Panc1 (cell line): ENCODE data around the gene SKIC8. TPM values are rescaled to one million over a fixed set of nuclear protein-coding genes. Genes with fewer than 3 reads are reported as not detected.

Source experiments
- ATAC-seq: fragments of 200-7000 bp; cut with Tn5 transposase; 2 replicates; pipeline ENCODE4 v1.9.1; 2020; ENCODE audit warnings: mild to moderate bottlenecking, moderate library complexity
- BruUV-seq: library from RNA; stranded (reverse); fragments of 400-500 nt; replicated peaks from 2 replicates; lab custom pipeline; 2021; lab: Mats Ljungman, UMichigan
- CTCF ChIA-PET: fragments of 300-600 bp; sonication (Branson Sonifier 250); formaldehyde crosslinking; loops from one replicate; lab custom pipeline; 2022; ENCODE audit warnings: antibody characterized with exemption; lab: Charles Lee
- POLR2A ChIA-PET: fragments of 300-600 bp; sonication (Branson Sonifier 250); formaldehyde crosslinking; loops from one replicate; lab custom pipeline; 2022; ENCODE audit warnings: antibody characterized with exemption; lab: Charles Lee
- DNase-seq: peaks from one replicate; pipeline ENCODE4 v3.0.0-alpha.2; 2010; ENCODE audit warnings: low read depth, low spot score
- H3K27ac ChIP-seq: 2 replicates; pipeline ENCODE4 v1.5.1; 2011; ENCODE audit warnings: mild to moderate bottlenecking, low read length, inconsistent platforms
- H3K27me3 ChIP-seq: fragments of 200-500 bp; sonication (Bioruptor generic); 2 replicates; pipeline ENCODE4 v1.6.0; 2014; ENCODE audit warnings: low read length, inconsistent platforms; ENCODE audit not compliant: control insufficient read depth, insufficient read depth
- H3K36me3 ChIP-seq: fragments of 200-500 bp; sonication (Bioruptor generic); 2 replicates; pipeline ENCODE4 v1.5.1; 2014; ENCODE audit warnings: inconsistent platforms, mild to moderate bottlenecking, low read length, moderate library complexity; ENCODE audit not compliant: control insufficient read depth, insufficient read depth
- H3K4me1 ChIP-seq: 2 replicates; pipeline ENCODE4 v1.5.1; 2011; ENCODE audit warnings: inconsistent platforms, mild to moderate bottlenecking, low read length, moderate library complexity; ENCODE audit not compliant: control insufficient read depth, insufficient read depth
- H3K4me3 ChIP-seq, 2 experiments: 2 replicates each; pipeline ENCODE4 v1.5.1; 2011 to 2012; ENCODE audit warnings: low read depth in 2 of 2, low read length in 2 of 2, mild to moderate bottlenecking in 2 of 2, inconsistent platforms in 1 of 2, moderate library complexity in 1 of 2
- H3K9me3 ChIP-seq: fragments of 200-500 bp; sonication (Bioruptor generic); 2 replicates; pipeline ENCODE4 v1.5.1; 2014; ENCODE audit warnings: low read depth, mild to moderate bottlenecking, inconsistent platforms, low read length, moderate library complexity; ENCODE audit not compliant: control insufficient read depth, insufficient read depth
- POLR2AphosphoS5 ChIP-seq: IDR thresholded peaks from 2 replicates; pipeline ENCODE4 v1.6.1; 2012; ENCODE audit warnings: mild to moderate bottlenecking, low read depth, low read length, moderate library complexity
- SIN3A ChIP-seq: IDR thresholded peaks from 2 replicates; pipeline ENCODE4 v1.6.1; 2012; ENCODE audit warnings: low read depth, mild to moderate bottlenecking, low read length, moderate library complexity, borderline replicate concordance; ENCODE audit not compliant: insufficient read depth
- TCF7L2 ChIP-seq: IDR thresholded peaks from 2 replicates; pipeline ENCODE4 v1.6.1; 2011; ENCODE audit warnings: mild to moderate bottlenecking, low read depth, low read length, inconsistent platforms
- in situ Hi-C: cut with HindIII; loops from 2 replicates; pipeline ENCODE4 v1.10.0; 2016; ENCODE audit warnings: low sequenced_read_pairs, low pct_unique_long_range_greater_than_20kb
- intact Hi-C: fragments of 100-400 bp; cut with micrococcal nuclease; formaldehyde crosslinking; loops from one replicate; pipeline ENCODE4 v1.10.0; 2022; ENCODE audit not compliant: unreplicated experiment
- total RNA-seq: library from RNA; stranded (reverse); gene quantifications from one replicate; pipeline ENCODE4 v1.2.1, GENCODE V29; 2021; ENCODE audit not compliant: unreplicated experiment
- TF ChIP-seq, protein P1 (sequence below), 2 experiments: IDR thresholded peaks; 2 replicates each; pipeline ENCODE4 v1.6.1; 2011 to 2012; ENCODE audit warnings: low read depth in 2 of 2, control low read depth in 1 of 2, low read length in 1 of 2, mild to moderate bottlenecking in 1 of 2, moderate library complexity in 1 of 2; ENCODE audit not compliant: insufficient read depth in 1 of 2
- TF ChIP-seq, protein P2 (sequence below): fragments of 450-650 bp; IDR thresholded peaks from 2 replicates; pipeline ENCODE4 v1.5.1; 2017; ENCODE audit warnings: mild to moderate bottlenecking

The SKIC8 gene
- total RNA-seq, 1 experiment from 2014 or later = 66.3 TPM

DNA sequence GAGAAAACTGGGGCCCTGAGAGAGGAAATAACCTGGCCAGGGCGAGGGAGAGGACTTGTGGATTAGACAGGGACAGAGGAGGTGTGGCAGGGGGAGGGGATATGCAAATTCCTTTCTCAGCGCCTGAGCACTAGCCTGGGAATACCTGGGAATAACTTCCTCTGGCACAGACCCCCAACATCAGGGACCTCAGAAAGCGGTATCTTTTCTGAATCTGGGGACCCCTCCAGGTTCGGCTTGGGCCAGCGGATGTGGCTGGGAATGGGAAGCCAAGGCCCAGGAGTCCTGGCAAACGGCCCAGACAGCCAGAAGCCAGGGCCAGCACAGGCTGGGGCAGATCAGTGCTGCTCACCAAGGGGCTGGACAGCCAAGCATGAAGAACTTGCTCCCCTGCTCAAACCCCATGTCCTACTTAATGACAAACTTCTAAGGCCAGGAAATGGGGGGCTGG is 55.9 kb downstream of the SKIC8 start:
- Histone ChIP-seq H3K4me3 (no peak overlapping the region), H3K27me3 (no peaks in the 10 kb centered on the region), H3K9me3 (no peaks in the 10 kb centered on the region), H3K4me1 (no peaks in the 10 kb centered on the region), H3K36me3 (no peaks in the 10 kb centered on the region), H3K27ac (no peak overlapping the region)
- TF ChIP-seq TCF7L2 (no peak), SIN3A (no peak)
- CTCF ChIA-PET = interaction anchor here (0.5 to 0.7 kb wide), 4 partner anchors 23 to 746 kb away, joined by 3 to 7 read pairs (median 6); no protein-coding TSS in a partner anchor
- DNase-seq (no peak), ATAC-seq (no peak)
- no TSS peak for BruUV-seq
- in situ Hi-C loops (no loop called here), intact Hi-C loops (loop anchor here (5.0 kb wide), 1 partner anchor 111 kb away; the partner anchor contains the start of gene CIB2)
- POLR2A ChIA-PET = no interaction called here

DNA sequence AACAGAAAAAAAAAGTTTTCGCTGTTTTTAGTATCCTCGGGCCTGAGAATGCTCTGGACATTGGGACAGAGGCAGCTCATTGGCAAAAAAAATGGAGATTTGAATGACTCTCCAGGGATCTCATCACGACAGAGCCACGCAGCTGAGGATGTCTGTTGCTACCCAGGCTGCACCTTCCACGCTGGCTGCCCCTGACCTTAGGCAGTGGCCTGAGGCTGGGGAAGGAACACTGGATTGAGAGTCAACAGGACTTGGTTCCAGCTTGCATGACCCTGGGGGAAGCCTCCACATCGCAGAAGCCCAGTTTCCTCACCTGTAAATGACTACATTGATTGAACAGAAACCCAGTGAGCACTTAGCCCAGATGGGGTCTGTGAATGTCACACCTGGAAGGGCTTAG is 56.4 kb downstream of the SKIC8 start:
- H3K27me3 ChIP-seq = no peaks in the 10 kb centered on the region
- no peaks in the 10 kb centered on the region for H3K36me3 ChIP-seq
- intact Hi-C loops = loop anchor here (5.0 kb wide), 1 partner anchor 111 kb away; the partner anchor contains the start of gene CIB2
- in situ Hi-C loops = no loop called here
- no peaks in the 10 kb centered on the region for H3K9me3 ChIP-seq
- TF ChIP-seq POLR2AphosphoS5 (no peak), SIN3A (no peak), TCF7L2 (no peak)
- TF ChIP-seq, protein P1, sequence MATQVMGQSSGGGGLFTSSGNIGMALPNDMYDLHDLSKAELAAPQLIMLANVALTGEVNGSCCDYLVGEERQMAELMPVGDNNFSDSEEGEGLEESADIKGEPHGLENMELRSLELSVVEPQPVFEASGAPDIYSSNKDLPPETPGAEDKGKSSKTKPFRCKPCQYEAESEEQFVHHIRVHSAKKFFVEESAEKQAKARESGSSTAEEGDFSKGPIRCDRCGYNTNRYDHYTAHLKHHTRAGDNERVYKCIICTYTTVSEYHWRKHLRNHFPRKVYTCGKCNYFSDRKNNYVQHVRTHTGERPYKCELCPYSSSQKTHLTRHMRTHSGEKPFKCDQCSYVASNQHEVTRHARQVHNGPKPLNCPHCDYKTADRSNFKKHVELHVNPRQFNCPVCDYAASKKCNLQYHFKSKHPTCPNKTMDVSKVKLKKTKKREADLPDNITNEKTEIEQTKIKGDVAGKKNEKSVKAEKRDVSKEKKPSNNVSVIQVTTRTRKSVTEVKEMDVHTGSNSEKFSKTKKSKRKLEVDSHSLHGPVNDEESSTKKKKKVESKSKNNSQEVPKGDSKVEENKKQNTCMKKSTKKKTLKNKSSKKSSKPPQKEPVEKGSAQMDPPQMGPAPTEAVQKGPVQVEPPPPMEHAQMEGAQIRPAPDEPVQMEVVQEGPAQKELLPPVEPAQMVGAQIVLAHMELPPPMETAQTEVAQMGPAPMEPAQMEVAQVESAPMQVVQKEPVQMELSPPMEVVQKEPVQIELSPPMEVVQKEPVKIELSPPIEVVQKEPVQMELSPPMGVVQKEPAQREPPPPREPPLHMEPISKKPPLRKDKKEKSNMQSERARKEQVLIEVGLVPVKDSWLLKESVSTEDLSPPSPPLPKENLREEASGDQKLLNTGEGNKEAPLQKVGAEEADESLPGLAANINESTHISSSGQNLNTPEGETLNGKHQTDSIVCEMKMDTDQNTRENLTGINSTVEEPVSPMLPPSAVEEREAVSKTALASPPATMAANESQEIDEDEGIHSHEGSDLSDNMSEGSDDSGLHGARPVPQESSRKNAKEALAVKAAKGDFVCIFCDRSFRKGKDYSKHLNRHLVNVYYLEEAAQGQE (IDR thresholded peaks at IDR 0.05; ENCODE audit: insufficient read depth in 1 of 2, low read depth in 2 of 2, low read length in 1 of 2) = no peak
- TF ChIP-seq, protein P2, sequence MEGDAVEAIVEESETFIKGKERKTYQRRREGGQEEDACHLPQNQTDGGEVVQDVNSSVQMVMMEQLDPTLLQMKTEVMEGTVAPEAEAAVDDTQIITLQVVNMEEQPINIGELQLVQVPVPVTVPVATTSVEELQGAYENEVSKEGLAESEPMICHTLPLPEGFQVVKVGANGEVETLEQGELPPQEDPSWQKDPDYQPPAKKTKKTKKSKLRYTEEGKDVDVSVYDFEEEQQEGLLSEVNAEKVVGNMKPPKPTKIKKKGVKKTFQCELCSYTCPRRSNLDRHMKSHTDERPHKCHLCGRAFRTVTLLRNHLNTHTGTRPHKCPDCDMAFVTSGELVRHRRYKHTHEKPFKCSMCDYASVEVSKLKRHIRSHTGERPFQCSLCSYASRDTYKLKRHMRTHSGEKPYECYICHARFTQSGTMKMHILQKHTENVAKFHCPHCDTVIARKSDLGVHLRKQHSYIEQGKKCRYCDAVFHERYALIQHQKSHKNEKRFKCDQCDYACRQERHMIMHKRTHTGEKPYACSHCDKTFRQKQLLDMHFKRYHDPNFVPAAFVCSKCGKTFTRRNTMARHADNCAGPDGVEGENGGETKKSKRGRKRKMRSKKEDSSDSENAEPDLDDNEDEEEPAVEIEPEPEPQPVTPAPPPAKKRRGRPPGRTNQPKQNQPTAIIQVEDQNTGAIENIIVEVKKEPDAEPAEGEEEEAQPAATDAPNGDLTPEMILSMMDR = no peak
- BruUV-seq = no TSS peak
- no peak overlapping the region for H3K27ac ChIP-seq
- H3K4me1 ChIP-seq = no peaks in the 10 kb centered on the region
- ChIA-PET POLR2A (no interaction called here), CTCF (interaction anchor here (0.5 to 0.7 kb wide), 3 partner anchors 23 to 746 kb away, joined by 3 to 6 read pairs (median 5); no protein-coding TSS in a partner anchor)
- no peak for DNase-seq
- ATAC-seq = no peak
- H3K4me3 ChIP-seq = no peak overlapping the region

GRCh38 chr15:78242128-78242527 is 57.3 kb downstream of the SKIC8 start:
- H3K27me3 ChIP-seq = no peaks in the 10 kb centered on the region
- no peak overlapping the region for H3K27ac ChIP-seq
- no peak; the same call in 1 of the 2 replicates for ATAC-seq
- ChIA-PET CTCF (interaction anchor here (0.5 to 2.2 kb wide), 4 partner anchors 20 to 134 kb away, joined by 3 to 7 read pairs (median 6); no protein-coding TSS in a partner anchor), POLR2A (interaction anchor here (0.6 kb wide), 1 partner anchor 131 kb away, joined by 3 read pairs; no protein-coding TSS in a partner anchor)
- BruUV-seq = no TSS peak
- H3K4me3 ChIP-seq = no peak overlapping the region
- no peaks in the 10 kb centered on the region for H3K4me1 ChIP-seq
- no peak for DNase-seq
- intact Hi-C loops = loop anchor here (5.0 kb wide), 1 partner anchor 110 kb away; the partner anchor contains the start of gene CIB2
- no peaks in the 10 kb centered on the region for H3K36me3 ChIP-seq
- H3K9me3 ChIP-seq = no peaks in the 10 kb centered on the region
- TF ChIP-seq SIN3A = no peak
- TF ChIP-seq POLR2AphosphoS5 = no peak
- TF ChIP-seq, protein P2 = peak; percentile 70; the same call in 1 of the 2 replicates
- TF ChIP-seq TCF7L2 = no peak
- TF ChIP-seq, protein P1 (IDR thresholded peaks at IDR 0.05; ENCODE audit: insufficient read depth in 1 of 2, low read depth in 2 of 2, low read length in 1 of 2) = no peak
- in situ Hi-C loops = no loop called here
